ENCODE measurements around the gene COMTD1. TPM values are rescaled to one million over a fixed set of nuclear protein-coding genes. Genes with fewer than 3 reads are reported as not detected.
"Not testable (repeated sequence)": the region's sequence is repeated elsewhere in the genome, so short reads cannot be mapped to it uniquely, and the experiment has no call there.

Gene COMTD1
- total RNA-seq, 4 donors from 2014 or later: 57.1 to 115 (median 71.5) TPM

- no peak overlapping the region for H3K4me3 ChIP-seq (ENCODE audit: low read depth, poor library complexity, severe bottlenecking)
- peak in 1 of 2 donors; percentile 67 for DNase-seq (ENCODE audit: low spot score in 2 of 2)
- 92 to 95% methylated on average over 12 of the region's 12 CpGs for WGBS, 2 donors
- no peak for TF ChIP-seq POLR2A (IDR thresholded peaks at IDR 0.05)
- TF ChIP-seq, protein P1, sequence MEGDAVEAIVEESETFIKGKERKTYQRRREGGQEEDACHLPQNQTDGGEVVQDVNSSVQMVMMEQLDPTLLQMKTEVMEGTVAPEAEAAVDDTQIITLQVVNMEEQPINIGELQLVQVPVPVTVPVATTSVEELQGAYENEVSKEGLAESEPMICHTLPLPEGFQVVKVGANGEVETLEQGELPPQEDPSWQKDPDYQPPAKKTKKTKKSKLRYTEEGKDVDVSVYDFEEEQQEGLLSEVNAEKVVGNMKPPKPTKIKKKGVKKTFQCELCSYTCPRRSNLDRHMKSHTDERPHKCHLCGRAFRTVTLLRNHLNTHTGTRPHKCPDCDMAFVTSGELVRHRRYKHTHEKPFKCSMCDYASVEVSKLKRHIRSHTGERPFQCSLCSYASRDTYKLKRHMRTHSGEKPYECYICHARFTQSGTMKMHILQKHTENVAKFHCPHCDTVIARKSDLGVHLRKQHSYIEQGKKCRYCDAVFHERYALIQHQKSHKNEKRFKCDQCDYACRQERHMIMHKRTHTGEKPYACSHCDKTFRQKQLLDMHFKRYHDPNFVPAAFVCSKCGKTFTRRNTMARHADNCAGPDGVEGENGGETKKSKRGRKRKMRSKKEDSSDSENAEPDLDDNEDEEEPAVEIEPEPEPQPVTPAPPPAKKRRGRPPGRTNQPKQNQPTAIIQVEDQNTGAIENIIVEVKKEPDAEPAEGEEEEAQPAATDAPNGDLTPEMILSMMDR (IDR thresholded peaks at IDR 0.05): no peak
- intact Hi-C loops (cut with DNase I; ENCODE audit: low total_unique reads): loop anchor here (5.0 kb wide), 1 partner anchor 43 kb away; no protein-coding TSS in a partner anchor
These were observed 46.3 kb downstream of the COMTD1 start for GRCh38 chr10:75189266-75190096.

- peak in 1 of 2 donors; percentile 67 for DNase-seq (ENCODE audit: low spot score in 2 of 2)
- WGBS, 2 donors: 94 to 96% methylated on average over 9 of the region's 9 CpGs
- intact Hi-C loops (cut with DNase I; ENCODE audit: low total_unique reads): loop anchor here (5.0 kb wide), 1 partner anchor 44 kb away; no protein-coding TSS in a partner anchor
- H3K4me3 ChIP-seq (ENCODE audit: low read depth, poor library complexity, severe bottlenecking): not testable (repeated sequence)
These were observed 47.2 kb downstream of the COMTD1 start for GRCh38 chr10:75188522-75188921.

DNA sequence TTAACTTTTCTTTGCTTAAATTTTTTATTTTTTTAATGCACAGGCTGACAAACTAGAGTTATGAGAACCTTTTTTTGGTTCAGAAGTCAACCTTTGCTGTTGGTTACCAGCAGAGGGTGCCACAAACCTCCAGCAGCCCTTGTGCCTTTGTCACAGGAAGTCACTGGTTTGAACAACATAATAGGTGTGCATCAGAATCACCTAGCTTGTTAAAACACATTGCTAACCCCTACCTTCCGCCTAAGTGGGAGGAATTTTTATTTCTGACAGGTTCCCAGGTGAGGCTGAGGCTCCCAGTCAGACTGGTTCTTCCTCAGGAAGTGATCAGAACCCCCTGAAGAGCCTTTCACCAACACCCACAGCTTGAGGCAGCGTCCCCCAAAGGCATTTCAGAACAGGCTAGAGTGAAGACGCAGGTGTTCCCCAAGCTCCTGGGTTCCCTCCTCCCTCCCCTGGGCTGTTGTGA is 47.8 kb downstream of the COMTD1 start:
- WGBS, 2 donors: 45 to 50% methylated on average over 3 of the region's 3 CpGs

GRCh38 chr10:75186310-75186709 is 49.4 kb downstream of the COMTD1 start:
- intact Hi-C loops (cut with DNase I; ENCODE audit: low total_unique reads): loop anchor here (5.0 kb wide), 1 partner anchor 46 kb away; no protein-coding TSS in a partner anchor
- no peak overlapping the region for H3K4me3 ChIP-seq (ENCODE audit: low read depth, poor library complexity, severe bottlenecking)
- TF ChIP-seq POLR2A (IDR thresholded peaks at IDR 0.05): no peak
- TF ChIP-seq, protein P1 (IDR thresholded peaks at IDR 0.05): no peak
- DNase-seq (ENCODE audit: low spot score in 2 of 2): peak in 1 of 2 donors; percentile 37
- WGBS, 2 donors: 37 to 60% methylated on average over 4 of the region's 4 CpGs

More for the DNA sequence above, 47.8 kb downstream of the COMTD1 start:
- intact Hi-C loops (cut with DNase I; ENCODE audit: low total_unique reads): loop anchor here (5.0 kb wide), 1 partner anchor 44 kb away; no protein-coding TSS in a partner anchor
- peak; percentile 52 to 84 for DNase-seq (ENCODE audit: low spot score in 2 of 2)
- TF ChIP-seq POLR2A (IDR thresholded peaks at IDR 0.05): no peak
- TF ChIP-seq, protein P1 (IDR thresholded peaks at IDR 0.05): no peak
- no peak overlapping the region for H3K4me3 ChIP-seq (ENCODE audit: low read depth, poor library complexity, severe bottlenecking)

Other genes starting within 250 kb of the COMTD1 start
- 10 to 100 TPM; 17.4 to 26.4 (median 23.2) TPM for gene SAMD8, start 124.3 kb downstream of the COMTD1 start, total RNA-seq
- gene VDAC2, start 25.2 kb downstream of the COMTD1 start, total RNA-seq: 100 to 1,000 TPM; 121 to 145 (median 140) TPM
- 1 to 10 TPM; 4.8 to 8.6 (median 7.4) TPM for gene ZNF503, start 165.8 kb upstream of the COMTD1 start, total RNA-seq
- gene LRMDA, start 195.7 kb upstream of the COMTD1 start, total RNA-seq: 1 to 10 TPM in 3 of 4 donors, under 1 TPM in 1; 0.76 to 6.4 (median 1.3) TPM

All from lower leg skin (tissue), 4 donors.